SK-N-MC (cell line): ENCODE results near the gene ATP8B3.

Experiments used
- DNase-seq: peaks from one replicate; pipeline ENCODE4 v3.0.0-alpha.2; 2011; ENCODE audit warnings: low read depth, low spot score
- H3K27ac ChIP-seq: fragments of 200-600 bp; sonication (generic); 2 replicates; pipeline ENCODE4 v1.5.1; 2016; ENCODE audit warnings: mixed run types
- H3K36me3 ChIP-seq: fragments of 200-600 bp; sonication (generic); 2 replicates; pipeline ENCODE4 v1.6.1; 2017; ENCODE audit warnings: antibody characterized with exemption, low read length, mixed read lengths; ENCODE audit not compliant: insufficient read depth
- H3K4me3 ChIP-seq: fragments of 200-600 bp; sonication (generic); 2 replicates; pipeline ENCODE4 v1.5.1; 2016
- H3K9ac ChIP-seq: fragments of 200-600 bp; sonication (generic); 2 replicates; pipeline ENCODE4 v1.8.0; 2017; ENCODE audit warnings: mixed run types, mixed read lengths; ENCODE audit not compliant: insufficient read length
- H3K9me3 ChIP-seq: fragments of 200-600 bp; sonication (generic); 2 replicates; pipeline ENCODE4 v1.6.1; 2017; ENCODE audit warnings: low read depth, mild to moderate bottlenecking, antibody characterized with exemption, low read length, moderate library complexity, mixed read lengths
- EZH2 ChIP-seq: fragments of 200-600 bp; sonication (generic); IDR thresholded peaks from one replicate; pipeline ENCODE4 v1.6.1; 2017; ENCODE audit warnings: antibody characterized with exemption
- FOXP2 ChIP-seq: optimal IDR thresholded peaks from 2 replicates; pipeline ENCODE3; 2011; ENCODE audit warnings: mild to moderate bottlenecking, moderate library complexity; ENCODE audit not compliant: insufficient read depth; ENCODE audit errors: extremely low read length, control extremely low read depth
- POLR2AphosphoS5 ChIP-seq: IDR thresholded peaks from 2 replicates; pipeline ENCODE4 v1.6.1; 2012; ENCODE audit warnings: mild to moderate bottlenecking, low read depth, low read length, borderline replicate concordance

The ATP8B3 gene

DNA sequence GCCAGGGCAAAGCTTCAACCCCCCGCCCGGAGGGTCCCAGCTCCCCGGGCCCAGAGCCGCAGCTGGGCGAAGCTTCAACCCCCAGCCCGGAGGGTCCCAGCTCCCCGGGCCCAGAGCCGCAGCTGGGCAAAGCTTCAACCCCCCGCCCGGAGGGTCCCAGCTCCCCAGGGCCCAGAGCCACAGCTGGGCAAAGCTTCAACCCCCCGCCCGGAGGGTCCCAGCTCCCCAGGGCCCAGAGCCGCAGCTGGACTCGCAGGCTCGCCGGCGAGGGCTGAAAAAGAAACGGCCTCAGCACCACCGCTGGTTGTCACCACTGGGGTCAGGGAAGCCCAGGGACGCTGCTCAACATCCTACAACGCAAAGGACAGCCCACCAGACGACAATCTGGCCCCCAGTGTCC lies 31.0 kb upstream of the ATP8B3 start:
- H3K4me3 ChIP-seq, result no peak overlapping the region
- H3K9me3 ChIP-seq, result no peaks in the 10 kb centered on the region
- H3K9ac ChIP-seq, result no peak overlapping the region
- DNase-seq, result no peak
- TF ChIP-seq POLR2AphosphoS5 (no peak), FOXP2 (no peak), EZH2 (no peak)
- H3K36me3 ChIP-seq, result no peaks in the 10 kb centered on the region
- no peak overlapping the region for H3K27ac ChIP-seq

DNA sequence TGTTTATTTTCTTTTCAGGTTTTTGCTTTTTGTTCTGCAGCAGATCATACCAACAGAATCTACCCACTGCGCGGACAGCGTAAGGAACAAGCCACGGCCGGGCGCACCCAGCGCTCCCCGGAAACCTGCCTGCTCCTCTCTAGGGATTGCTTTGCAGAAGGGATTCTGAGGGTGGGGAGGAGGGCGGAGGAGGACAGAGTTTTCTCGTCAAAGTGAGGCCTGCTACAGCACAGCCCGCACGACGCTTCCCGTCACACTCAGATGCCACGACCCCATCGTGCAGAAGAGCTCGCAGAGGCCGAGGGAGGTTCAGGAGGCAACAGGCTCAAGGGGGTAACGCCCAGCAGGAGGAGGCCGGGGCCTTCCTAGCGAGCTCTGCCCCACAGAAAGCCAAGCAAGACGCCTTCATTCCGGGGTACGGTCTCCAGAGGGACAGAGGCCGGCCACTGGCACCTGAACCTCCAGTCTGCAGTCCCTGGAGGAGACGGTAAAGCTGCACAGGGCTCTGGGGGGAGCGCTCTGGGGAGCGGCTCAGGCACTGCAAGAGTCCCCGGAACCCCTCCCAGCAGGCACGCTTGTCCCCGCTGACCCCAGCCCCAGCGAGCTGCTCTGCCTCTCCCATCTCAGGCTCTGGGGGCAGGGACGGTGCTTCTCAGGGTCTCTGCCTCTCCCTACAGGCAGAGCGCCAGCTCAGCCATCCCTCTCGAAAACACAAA lies 29.3 kb upstream of the ATP8B3 start:
- no peaks in the 10 kb centered on the region for H3K36me3 ChIP-seq
- no peak overlapping the region for H3K9ac ChIP-seq
- no peak overlapping the region for H3K27ac ChIP-seq
- TF ChIP-seq EZH2, result no peak
- TF ChIP-seq FOXP2, result no peak
- TF ChIP-seq POLR2AphosphoS5, result no peak
- H3K4me3 ChIP-seq, result no peak overlapping the region
- no peak for DNase-seq
- H3K9me3 ChIP-seq, result no peaks in the 10 kb centered on the region

GRCh38 chr19:1840541-1841115 lies 28.6 kb upstream of the ATP8B3 start:
- H3K27ac ChIP-seq, result no peak overlapping the region
- no peaks in the 10 kb centered on the region for H3K36me3 ChIP-seq
- no peak overlapping the region for H3K9ac ChIP-seq

DNA sequence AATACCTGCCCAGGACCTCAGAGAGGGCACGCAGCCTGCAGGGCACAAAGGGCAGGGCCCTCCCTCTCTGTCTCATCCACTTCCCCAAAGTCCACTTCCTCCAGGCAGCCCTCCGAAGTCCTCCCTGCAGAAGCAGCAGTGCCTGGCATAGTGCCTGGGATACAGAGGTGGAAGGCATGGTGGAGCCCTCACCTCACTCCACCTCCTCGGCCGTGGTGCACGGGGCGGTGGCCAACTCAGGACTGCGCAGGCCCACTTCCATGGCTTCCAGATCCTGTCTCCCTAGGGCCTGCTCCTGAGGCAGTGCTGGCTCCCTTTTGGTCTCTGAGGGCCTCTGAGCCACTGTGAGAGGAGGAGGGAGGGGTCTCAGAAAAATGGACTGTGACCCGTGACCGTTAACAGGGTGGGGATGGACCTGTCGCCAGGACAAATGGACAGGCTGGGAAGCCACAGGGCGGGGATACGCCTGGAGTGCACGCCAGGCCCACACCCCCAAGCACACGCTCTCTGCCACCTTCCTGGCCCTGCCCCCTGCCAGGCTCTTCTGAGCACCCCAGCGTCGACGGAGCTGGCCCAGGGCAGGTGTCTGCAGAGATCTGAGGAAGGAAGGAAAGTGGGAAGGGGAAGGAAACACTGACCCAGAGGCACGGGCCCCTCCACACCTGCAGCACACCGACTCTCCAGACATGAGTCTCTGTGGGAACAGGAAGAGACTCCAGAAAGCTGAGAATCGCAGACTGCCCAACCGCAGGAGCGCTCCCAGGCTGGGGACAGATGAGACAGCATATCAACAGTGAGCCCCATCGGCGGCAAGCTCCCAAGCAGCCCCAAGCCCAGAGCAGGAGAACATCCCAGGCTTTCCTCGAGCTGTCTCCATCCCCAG lies 27.8 kb upstream of the ATP8B3 start:
- TF ChIP-seq POLR2AphosphoS5 (no peak), EZH2 (no peak), FOXP2 (no peak)
- Histone ChIP-seq H3K27ac (no peak overlapping the region), H3K9ac (no peak overlapping the region), H3K9me3 (no peaks in the 10 kb centered on the region), H3K36me3 (no peaks in the 10 kb centered on the region), H3K4me3 (no peak overlapping the region)
- DNase-seq, result no peak

More at GRCh38 chr19:1840541-1841115, 28.6 kb upstream of the ATP8B3 start:
- no peak for DNase-seq
- H3K4me3 ChIP-seq, result no peak overlapping the region
- TF ChIP-seq EZH2, result no peak
- TF ChIP-seq FOXP2, result no peak
- no peak for TF ChIP-seq POLR2AphosphoS5
- H3K9me3 ChIP-seq, result no peaks in the 10 kb centered on the region

GRCh38 chr19:1837625-1838105 lies 25.6 kb upstream of the ATP8B3 start:
- no peak for DNase-seq
- no peak overlapping the region for H3K27ac ChIP-seq
- H3K9me3 ChIP-seq, result no peaks in the 10 kb centered on the region
- no peaks in the 10 kb centered on the region for H3K36me3 ChIP-seq
- H3K4me3 ChIP-seq, result no peak overlapping the region
- H3K9ac ChIP-seq, result no peak overlapping the region
- TF ChIP-seq EZH2 (no peak), FOXP2 (no peak)

DNA sequence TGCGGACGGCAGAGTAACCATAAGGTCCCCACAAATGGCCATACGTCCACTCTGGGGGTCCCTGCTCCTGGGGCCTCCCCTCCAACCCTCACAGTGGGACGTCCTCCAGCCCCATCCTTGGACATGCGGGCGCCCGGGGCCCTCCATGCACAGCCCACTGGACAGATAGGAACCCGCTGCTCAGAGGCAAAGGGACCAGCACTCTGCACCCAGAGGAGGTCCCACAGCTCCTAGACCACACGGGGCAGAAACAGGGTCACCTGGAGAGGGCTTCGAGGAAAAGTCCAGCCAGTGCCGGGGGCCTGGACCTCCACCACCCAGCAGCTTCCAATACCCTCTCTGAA lies 25.1 kb upstream of the ATP8B3 start:
- Histone ChIP-seq H3K9me3 (no peaks in the 10 kb centered on the region), H3K4me3 (no peak overlapping the region), H3K36me3 (no peaks in the 10 kb centered on the region), H3K9ac (no peak overlapping the region), H3K27ac (no peak overlapping the region)
- TF ChIP-seq POLR2AphosphoS5 (no peak), FOXP2 (no peak), EZH2 (no peak)
- DNase-seq, result no peak

- Histone ChIP-seq H3K36me3 (no peaks in the 10 kb centered on the region), H3K9me3 (no peaks in the 10 kb centered on the region), H3K9ac (no peak overlapping the region), H3K4me3 (no peak overlapping the region), H3K27ac (no peak overlapping the region)
- TF ChIP-seq POLR2AphosphoS5 (no peak), EZH2 (no peak), FOXP2 (no peak)
- no peak for DNase-seq
These were observed 24.6 kb upstream of the ATP8B3 start for GRCh38 chr19:1836458-1837221.
